PC-9 (cell line): ENCODE measurements around the gene TBL2.

Experiments used
- EZH2 ChIP-seq: fragments of 200-600 bp; sonication (generic); IDR thresholded peaks from 2 replicates; pipeline ENCODE4 v1.8.0; 2017; ENCODE audit warnings: antibody characterized with exemption, low read depth
- TF ChIP-seq, protein P1 (sequence below): fragments of 200-600 bp; sonication (generic); conservative IDR thresholded peaks from 2 replicates; pipeline ENCODE4 v1.6.1; 2017; ENCODE audit warnings: mixed run types, antibody characterized with exemption, mild to moderate bottlenecking, moderate library complexity

DNA sequence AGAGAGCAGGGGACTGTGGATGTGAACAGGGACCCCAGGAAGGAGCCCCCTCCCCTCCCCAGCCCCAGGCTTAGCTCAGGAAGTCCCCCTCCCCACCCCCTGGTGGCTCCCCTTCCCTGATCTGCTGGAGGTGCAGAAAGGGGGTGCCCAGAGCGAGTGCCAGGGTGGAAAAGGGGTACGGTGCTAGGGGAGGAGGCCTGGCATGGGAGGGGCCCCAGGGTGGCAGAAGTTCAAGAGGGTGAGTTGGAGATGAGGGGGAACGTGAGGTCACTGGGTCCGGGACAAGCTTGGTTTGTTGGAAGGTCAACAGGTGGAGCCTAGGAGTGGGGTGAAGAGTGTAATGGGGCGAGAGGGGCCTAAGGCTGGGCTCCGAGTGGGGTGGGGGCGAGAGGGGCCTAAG is 21.5 kb upstream of the TBL2 start:
- TF ChIP-seq, protein P1, sequence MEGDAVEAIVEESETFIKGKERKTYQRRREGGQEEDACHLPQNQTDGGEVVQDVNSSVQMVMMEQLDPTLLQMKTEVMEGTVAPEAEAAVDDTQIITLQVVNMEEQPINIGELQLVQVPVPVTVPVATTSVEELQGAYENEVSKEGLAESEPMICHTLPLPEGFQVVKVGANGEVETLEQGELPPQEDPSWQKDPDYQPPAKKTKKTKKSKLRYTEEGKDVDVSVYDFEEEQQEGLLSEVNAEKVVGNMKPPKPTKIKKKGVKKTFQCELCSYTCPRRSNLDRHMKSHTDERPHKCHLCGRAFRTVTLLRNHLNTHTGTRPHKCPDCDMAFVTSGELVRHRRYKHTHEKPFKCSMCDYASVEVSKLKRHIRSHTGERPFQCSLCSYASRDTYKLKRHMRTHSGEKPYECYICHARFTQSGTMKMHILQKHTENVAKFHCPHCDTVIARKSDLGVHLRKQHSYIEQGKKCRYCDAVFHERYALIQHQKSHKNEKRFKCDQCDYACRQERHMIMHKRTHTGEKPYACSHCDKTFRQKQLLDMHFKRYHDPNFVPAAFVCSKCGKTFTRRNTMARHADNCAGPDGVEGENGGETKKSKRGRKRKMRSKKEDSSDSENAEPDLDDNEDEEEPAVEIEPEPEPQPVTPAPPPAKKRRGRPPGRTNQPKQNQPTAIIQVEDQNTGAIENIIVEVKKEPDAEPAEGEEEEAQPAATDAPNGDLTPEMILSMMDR, result no peak
- no peak for TF ChIP-seq EZH2
